GM23248 (cell line): Measurements from ENCODE around the gene PDGFD.

Source experiments
- EZH2 ChIP-seq: fragments of 200-600 bp; sonication (generic); IDR thresholded peaks from 2 replicates; pipeline ENCODE4 v1.6.1; 2018; ENCODE audit warnings: antibody characterized with exemption, mild to moderate bottlenecking; ENCODE audit not compliant: insufficient read depth, poor library complexity, severe bottlenecking
- EZH2phosphoT487 ChIP-seq: fragments of 200-600 bp; sonication (generic); IDR thresholded peaks from 2 replicates; pipeline ENCODE4 v1.6.1; 2018; ENCODE audit warnings: antibody characterized with exemption, moderate library complexity, mild to moderate bottlenecking, low read depth; ENCODE audit not compliant: insufficient read depth

GRCh38 chr11:104064034-104064630 is 99.8 kb downstream of the PDGFD start:
- TF ChIP-seq EZH2 (no peak), EZH2phosphoT487 (no peak)
